SU-DHL-6 (cell line): ENCODE measurements around the gene SNX27.

Experiments used
- EZH2phosphoT487 ChIP-seq: fragments of 200-600 bp; sonication (generic), shearing (Covaris generic); conservative IDR thresholded peaks from 2 replicates; pipeline ENCODE4 v1.6.1; 2018; ENCODE audit warnings: mild to moderate bottlenecking, antibody characterized with exemption, low read length, moderate library complexity, mixed read lengths
- TF ChIP-seq, protein P1 (sequence below): fragments of 200-600 bp; sonication (generic); IDR thresholded peaks from one replicate; pipeline ENCODE4 v1.5.1; 2017; ENCODE audit warnings: antibody characterized with exemption, mild to moderate bottlenecking, low read length, moderate library complexity; ENCODE audit not compliant: insufficient read depth, poor library complexity, severe bottlenecking

DNA sequence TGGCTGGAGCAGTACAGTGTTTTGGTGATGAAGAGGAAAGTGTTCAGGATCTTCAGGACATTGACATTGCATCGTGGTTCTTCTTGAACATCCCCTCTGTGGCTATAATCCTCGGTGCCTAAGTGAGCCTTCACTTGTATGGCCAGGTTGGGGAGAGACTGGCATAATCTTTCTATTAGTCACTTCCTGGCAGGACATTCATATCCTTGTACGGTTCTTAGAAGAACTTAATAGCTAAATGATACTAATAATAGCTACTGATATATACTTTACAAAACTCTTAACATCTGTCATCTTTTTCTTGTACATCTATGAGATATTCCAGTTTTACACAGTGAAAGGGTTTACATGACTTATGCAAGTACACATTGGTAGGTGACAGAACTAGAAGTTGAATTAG is 69.0 kb downstream of the SNX27 start:
- TF ChIP-seq, protein P1, sequence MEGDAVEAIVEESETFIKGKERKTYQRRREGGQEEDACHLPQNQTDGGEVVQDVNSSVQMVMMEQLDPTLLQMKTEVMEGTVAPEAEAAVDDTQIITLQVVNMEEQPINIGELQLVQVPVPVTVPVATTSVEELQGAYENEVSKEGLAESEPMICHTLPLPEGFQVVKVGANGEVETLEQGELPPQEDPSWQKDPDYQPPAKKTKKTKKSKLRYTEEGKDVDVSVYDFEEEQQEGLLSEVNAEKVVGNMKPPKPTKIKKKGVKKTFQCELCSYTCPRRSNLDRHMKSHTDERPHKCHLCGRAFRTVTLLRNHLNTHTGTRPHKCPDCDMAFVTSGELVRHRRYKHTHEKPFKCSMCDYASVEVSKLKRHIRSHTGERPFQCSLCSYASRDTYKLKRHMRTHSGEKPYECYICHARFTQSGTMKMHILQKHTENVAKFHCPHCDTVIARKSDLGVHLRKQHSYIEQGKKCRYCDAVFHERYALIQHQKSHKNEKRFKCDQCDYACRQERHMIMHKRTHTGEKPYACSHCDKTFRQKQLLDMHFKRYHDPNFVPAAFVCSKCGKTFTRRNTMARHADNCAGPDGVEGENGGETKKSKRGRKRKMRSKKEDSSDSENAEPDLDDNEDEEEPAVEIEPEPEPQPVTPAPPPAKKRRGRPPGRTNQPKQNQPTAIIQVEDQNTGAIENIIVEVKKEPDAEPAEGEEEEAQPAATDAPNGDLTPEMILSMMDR = no peak
- no peak for TF ChIP-seq EZH2phosphoT487
